Measurements from ENCODE around the gene NADSYN1.

NADSYN1 gene

GRCh38 chr11:71500601-71501021 lies 47.6 kb downstream of the NADSYN1 start:
- H3K4me2 ChIP-seq (ENCODE audit: low read length) = no peak overlapping the region
- peaks cover 38% of the 10 kb centered on the region for H3K36me3 ChIP-seq (ENCODE audit: control insufficient read depth, low read length)
- H3K9me2 ChIP-seq (replicated peaks; ENCODE audit: control insufficient read depth, low read length) = no peaks in the 10 kb centered on the region

GRCh38 chr11:71501071-71501985 lies 48.3 kb downstream of the NADSYN1 start:
- Histone ChIP-seq H3K27me3 (ENCODE audit: control insufficient read depth, low read length) (no peaks in the 10 kb centered on the region), H3K4me3 (ENCODE audit: low read length) (no peak overlapping the region), H3K4me2 (ENCODE audit: low read length) (no peak overlapping the region), H3F3A (ENCODE audit: control insufficient read depth, insufficient read depth) (no peaks in the 10 kb centered on the region), H4K20me1 (ENCODE audit: control insufficient read depth, insufficient read depth, low read depth, low read length) (no peaks in the 10 kb centered on the region), H3K9me3 (ENCODE audit: control insufficient read depth, insufficient read depth, low read length) (no peaks in the 10 kb centered on the region), H3K9me2 (replicated peaks; ENCODE audit: control insufficient read depth, low read length) (no peaks in the 10 kb centered on the region), H3K36me3 (ENCODE audit: control insufficient read depth, low read length) (peaks cover 33% of the 10 kb centered on the region), H3K27ac (ENCODE audit: low read depth, low read length) (no peak overlapping the region), H3K79me2 (ENCODE audit: control insufficient read depth, low read length) (no peaks in the 10 kb centered on the region), H3K4me1 (ENCODE audit: control insufficient read depth, low read length) (no peaks in the 10 kb centered on the region)
- no peak for TF ChIP-seq EZH2phosphoT487 (IDR thresholded peaks at IDR 0.05; ENCODE audit: borderline replicate concordance, low read length)
- no peak for TF ChIP-seq CTCF (IDR thresholded peaks at IDR 0.05; ENCODE audit: low read depth, low read length, poor library complexity, severe bottlenecking)

More at GRCh38 chr11:71500601-71501021, 47.6 kb downstream of the NADSYN1 start:
- no peaks in the 10 kb centered on the region for H3K79me2 ChIP-seq (ENCODE audit: control insufficient read depth, low read length)
- no peaks in the 10 kb centered on the region for H3K4me1 ChIP-seq (ENCODE audit: control insufficient read depth, low read length)
- TF ChIP-seq CTCF (IDR thresholded peaks at IDR 0.05; ENCODE audit: low read depth, low read length, poor library complexity, severe bottlenecking) (no peak), EZH2phosphoT487 (IDR thresholded peaks at IDR 0.05; ENCODE audit: borderline replicate concordance, low read length) (no peak)
- no peak overlapping the region for H3K4me3 ChIP-seq (ENCODE audit: low read length)
- no peak overlapping the region for H3K27ac ChIP-seq (ENCODE audit: low read depth, low read length)
- H4K20me1 ChIP-seq (ENCODE audit: control insufficient read depth, insufficient read depth, low read depth, low read length) = no peaks in the 10 kb centered on the region
- H3K27me3 ChIP-seq (ENCODE audit: control insufficient read depth, low read length) = no peaks in the 10 kb centered on the region
- no peaks in the 10 kb centered on the region for H3K9me3 ChIP-seq (ENCODE audit: control insufficient read depth, insufficient read depth, low read length)
- H3F3A ChIP-seq (ENCODE audit: control insufficient read depth, insufficient read depth) = no peaks in the 10 kb centered on the region

- Histone ChIP-seq H3K4me3 (ENCODE audit: low read length) (no peak overlapping the region), H3K27ac (ENCODE audit: low read depth, low read length) (no peak overlapping the region), H3K27me3 (ENCODE audit: control insufficient read depth, low read length) (no peaks in the 10 kb centered on the region), H4K20me1 (ENCODE audit: control insufficient read depth, insufficient read depth, low read depth, low read length) (no peaks in the 10 kb centered on the region), H3K9me2 (replicated peaks; ENCODE audit: control insufficient read depth, low read length) (no peaks in the 10 kb centered on the region), H3F3A (ENCODE audit: control insufficient read depth, insufficient read depth) (no peaks in the 10 kb centered on the region), H3K36me3 (ENCODE audit: control insufficient read depth, low read length) (peaks cover 33% of the 10 kb centered on the region), H3K79me2 (ENCODE audit: control insufficient read depth, low read length) (no peaks in the 10 kb centered on the region), H3K4me1 (ENCODE audit: control insufficient read depth, low read length) (no peaks in the 10 kb centered on the region), H3K9me3 (ENCODE audit: control insufficient read depth, insufficient read depth, low read length) (no peaks in the 10 kb centered on the region), H3K4me2 (ENCODE audit: low read length) (no peak overlapping the region)
- TF ChIP-seq CTCF (IDR thresholded peaks at IDR 0.05; ENCODE audit: low read depth, low read length, poor library complexity, severe bottlenecking) (no peak), EZH2phosphoT487 (IDR thresholded peaks at IDR 0.05; ENCODE audit: borderline replicate concordance, low read length) (no peak)
Measured at GRCh38 chr11:71502026-71502425, 49.0 kb downstream of the NADSYN1 start.

Data from DOHH2 (cell line).